IPS-NIHi7 (cell line): Measurements from ENCODE around the gene NRG3.

Source experiments
- DNase-seq: peaks from one replicate; pipeline ENCODE4 v3.0.0; 2012; ENCODE audit warnings: mixed read lengths; ENCODE audit errors: extremely low spot score

Gene NRG3

DNA sequence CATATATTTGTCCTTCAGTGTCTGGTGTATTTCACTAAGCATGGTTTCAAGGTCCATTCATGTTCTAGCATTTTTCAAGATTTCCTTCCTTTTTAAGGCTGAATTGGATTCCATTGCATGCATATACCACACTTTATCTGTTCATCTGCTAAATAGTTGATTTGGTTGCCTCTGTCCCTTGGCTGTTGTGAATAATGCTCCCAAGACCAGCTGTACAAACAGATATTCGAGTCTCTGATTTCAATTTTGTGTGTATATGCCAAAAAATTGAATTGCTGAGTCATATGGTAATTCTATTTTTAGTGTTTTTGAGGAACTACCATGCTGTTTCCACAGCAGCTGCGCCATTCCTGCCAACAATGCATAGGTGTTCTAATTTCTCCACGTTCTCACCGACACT lies 216.4 kb downstream of the NRG3 start:
- no peak for DNase-seq

DNA sequence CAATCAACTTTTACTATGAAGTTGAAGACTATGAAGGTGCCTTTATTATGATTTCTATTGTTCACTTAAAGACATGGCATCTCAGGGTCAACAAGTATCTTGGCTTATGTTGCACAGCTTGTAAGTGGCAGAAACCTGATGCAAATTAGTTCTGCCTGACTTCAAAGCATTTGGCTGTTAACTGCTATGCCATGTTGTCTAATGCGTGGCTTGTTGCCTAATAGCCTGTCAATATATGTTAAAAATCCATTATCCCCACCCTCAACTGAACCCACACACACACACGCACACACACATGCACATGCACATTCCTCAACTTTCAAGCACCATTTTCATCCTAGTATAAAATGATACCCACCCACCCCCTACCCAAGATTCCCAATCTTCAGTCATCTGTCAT lies 217.1 kb downstream of the NRG3 start:
- no peak for DNase-seq

DNA sequence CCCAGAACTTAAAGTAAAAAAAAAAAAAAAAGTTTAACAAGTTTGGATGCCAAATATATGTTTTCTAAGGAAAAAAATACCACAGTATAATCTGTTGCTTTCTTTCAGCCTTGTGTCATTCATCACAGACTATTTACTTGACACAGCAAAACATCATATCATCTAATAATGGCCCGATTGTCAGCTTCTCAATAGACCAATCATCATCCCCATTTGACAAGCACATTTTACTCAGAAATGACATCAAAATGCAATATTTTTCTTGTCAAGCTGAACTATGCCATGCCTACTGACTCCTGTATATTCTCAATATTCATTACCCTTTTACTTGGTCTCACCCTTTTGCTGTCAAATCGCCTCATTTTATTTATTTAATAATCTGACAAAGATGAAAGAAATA lies 249.7 kb downstream of the NRG3 start:
- no peak for DNase-seq

DNA sequence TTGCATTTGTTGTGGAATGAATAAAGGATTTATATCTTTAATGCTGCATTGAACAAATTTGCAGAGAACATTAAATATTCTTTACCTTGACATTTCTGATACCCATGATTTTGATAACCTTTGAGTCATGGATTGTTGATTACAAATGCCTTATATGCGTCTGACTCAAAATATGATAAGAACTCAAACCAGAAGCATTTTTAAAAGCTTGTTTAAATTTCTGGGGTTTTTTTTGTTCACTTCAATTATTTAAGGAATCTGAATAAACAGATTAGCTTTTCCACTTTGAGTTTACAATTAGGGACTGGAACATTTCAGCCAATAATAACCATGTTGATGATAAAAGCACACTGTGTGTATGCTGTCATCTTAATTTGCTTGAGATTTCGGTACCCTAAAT lies 253.5 kb downstream of the NRG3 start:
- no peak for DNase-seq

DNA sequence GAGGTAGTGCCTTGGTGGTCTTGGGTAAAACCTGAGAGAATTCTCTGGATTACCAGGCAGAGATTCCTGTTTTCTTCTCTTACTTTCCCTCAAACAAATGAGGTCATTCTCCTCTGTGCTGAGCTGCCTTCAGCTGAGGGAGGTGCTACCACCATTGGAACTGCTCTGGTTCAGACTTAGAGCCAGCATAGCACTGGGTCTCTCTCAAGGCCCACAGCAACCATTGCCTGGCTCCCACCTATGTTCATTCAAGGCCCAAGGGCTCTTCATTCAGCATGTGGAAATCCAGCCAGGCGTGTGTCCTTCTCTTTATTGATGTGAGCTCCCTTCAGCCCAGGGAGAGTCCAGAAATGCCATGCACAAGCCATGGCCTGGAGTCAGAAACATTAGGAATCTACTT lies 261.1 kb downstream of the NRG3 start:
- no peak for DNase-seq

DNA sequence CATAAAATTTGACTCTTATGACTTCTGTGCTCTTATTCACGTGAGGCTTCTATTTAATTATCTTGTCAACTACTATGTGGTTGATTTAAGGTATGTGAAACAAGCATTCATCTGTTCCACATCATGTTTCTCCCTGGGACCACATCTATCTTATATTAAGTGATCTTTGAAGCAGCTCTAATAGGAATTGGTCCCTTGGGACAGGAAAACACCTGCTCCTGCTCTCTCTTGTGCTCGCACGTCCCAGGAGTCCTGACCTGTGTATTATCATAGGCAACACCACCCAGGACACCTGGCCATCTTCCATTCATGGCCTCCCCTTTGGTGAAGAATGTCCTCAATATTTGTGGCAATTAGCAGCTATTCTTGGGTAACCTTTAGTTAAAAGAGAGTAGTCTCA lies 269.2 kb downstream of the NRG3 start:
- DNase-seq: no peak

DNA sequence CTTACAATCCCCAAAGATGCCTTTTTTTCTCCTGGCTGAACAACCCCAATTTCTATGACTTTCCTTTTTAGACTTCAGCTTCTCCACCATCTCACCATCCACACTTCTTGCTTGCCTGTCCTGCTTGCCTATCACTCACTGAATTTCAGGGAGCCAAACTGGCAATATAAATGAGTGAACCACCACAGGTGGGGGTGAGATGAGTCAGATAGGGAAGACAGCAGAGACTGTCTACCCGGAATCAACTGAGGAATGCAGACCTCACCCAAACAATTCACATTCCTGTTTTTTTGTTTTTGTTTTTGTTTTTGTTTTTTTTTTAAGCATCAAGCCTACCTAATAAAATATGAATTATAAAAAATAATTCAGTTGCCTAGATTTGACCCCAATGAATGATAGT lies 273.8 kb downstream of the NRG3 start:
- peak; percentile 22 for DNase-seq

DNA sequence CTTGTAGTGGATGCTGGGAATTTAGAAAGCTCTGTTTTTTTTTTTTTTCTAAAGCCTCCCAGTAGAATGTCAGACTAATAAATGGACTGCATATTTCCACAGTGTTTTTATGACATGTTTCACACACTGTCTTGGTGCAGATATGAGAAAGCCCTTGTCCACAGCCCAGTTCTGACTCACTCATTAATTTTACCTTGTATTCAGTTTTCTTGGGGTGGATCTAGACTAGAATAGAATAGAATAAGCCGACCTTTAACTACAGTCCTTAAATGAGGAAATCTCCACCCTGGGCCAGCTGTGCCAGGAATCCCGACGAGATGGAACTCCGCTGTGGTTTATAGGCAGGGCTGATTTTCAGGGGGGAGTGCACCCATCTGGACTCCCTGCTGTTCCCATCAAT lies 274.7 kb downstream of the NRG3 start:
- no peak for DNase-seq

DNA sequence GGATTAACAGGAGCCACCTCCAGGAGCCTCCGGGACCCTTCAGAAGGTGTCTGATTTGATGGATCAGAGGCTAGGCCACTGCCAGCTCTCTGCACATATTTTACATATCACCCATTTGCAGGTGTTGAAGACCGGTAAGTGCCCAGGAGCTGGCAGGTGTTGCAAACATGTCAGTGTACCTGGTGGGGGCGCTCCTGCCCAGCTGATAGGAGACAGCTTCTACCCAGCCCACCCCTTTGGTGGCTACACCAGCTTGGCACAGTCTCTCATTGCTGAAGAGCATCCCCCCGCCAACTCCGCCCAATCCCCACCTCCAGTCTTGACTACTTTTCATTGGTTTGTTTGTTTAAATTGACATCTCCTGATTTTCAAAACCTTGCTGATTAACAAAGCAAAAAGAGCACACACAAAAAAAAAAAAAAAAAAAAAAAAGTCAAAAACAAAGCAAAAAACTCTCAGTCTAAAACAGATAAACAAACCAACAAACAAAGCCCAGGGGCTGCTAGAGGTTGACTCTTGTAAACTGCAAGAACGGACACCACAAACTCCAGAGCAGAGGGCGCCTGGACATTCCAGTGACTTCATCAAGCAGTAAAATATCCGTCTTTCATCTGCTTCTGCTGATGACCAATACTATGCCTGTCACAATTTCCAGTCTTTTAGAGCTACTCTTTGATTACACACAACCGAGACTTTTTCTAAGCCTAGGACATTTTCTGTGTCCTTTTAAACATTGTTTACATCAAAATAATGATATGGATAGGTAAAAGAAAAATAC lies 275.3 kb downstream of the NRG3 start:
- peak; percentile 86 for DNase-seq

DNA sequence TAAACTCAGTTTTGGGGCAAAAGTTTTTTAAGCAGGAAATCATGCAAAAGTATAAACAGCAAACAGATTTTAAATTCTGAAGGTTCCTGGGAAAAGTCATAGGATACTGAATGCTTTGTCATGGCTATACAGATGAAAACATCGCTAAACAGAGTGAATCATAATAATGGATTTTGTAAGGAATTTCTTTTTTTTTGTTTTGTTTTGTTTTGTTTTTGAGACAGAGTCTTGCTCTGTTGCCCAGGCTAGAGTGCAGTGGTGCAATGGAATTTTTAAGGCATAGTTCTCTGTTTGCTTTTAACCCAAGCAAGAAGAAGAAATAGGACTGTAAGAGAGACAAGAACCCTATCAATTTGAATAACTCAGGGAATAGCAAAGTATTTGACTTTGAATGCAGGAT lies 285.3 kb downstream of the NRG3 start:
- DNase-seq: no peak

DNA sequence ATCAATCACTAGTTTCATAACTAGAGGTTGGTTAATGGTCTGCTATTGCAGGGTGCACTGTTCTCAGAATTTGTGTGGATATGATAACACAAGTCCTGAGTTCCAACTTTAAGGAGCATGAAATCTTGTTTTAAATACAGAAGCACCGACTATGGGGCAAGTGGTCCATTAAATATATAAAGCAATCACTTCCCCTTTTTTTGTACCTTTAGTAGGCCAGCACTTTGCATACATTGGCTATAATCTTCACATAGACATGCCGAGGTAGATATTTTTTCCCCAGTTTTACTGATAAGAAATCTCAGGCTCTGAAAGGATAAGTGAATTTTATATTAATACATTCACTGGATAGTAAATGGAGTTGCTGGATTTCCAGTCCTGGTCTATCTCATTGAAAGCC lies 286.3 kb downstream of the NRG3 start:
- no peak for DNase-seq

DNA sequence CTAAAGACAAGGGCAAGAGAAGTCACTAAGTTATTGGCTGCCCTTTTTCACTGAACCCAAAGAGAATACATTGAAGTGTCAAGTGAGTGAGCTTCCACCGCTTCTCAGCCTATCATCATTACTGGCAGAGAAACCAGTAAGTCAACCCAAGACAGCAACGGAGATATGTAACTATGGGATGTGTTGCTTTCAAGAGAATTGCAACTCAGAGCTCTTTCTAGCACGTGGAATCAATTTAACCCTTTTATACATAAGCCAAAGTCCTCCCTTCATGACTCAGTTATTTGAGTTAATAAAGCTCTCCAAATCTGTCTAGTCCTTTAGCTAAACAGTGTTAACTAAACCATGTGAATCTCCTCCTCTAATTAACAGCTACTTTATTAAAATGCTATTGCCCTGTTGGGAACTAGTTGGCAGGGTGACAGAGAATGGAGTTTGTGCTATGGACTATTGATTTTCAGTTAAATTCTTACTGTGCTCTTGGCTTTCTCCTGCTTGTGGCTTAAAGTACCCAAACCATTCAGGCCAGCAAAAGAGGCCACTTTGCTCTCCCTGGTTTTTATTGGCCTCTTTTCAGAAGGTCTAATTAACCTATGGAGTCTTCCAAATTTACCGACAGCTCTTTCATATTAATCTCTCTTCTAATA lies 287.7 kb downstream of the NRG3 start:
- DNase-seq: no peak

DNA sequence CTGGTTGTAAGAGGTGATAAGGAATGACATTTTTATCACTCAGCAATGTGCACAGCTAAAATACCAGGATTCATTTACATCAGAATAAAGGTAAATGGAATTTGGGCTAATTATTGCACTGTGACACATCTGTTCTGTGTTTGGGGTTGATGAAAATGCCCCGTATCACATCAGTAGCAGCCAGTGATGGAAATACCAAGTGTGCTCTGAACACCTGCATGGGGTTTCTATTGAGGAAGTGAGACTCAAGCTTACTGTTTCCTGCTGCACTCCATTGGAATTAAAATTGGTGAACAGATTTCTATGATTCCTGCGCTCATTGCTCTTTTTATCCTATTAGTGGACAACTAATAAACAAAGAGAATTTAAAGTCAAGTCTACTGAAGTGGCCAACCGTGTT lies 296.9 kb downstream of the NRG3 start:
- no peak for DNase-seq

DNA sequence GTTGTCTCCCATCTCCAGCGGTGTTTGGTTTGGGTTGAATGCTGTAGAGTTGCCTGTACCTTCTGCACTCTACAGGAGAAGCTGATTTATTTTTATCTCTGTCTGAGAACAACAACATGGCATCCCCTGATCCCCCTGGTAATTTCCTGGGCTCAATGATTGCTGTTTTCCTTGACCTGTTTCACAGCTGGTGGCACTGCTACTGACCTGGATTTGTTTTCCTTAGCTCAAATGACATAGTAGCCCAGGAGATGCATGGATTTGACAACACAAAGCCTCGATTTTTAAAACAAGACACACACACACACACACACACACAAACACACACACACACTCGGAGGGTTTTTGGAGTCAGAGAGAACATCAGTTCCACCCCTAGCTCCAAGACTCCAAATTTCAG lies 301.6 kb downstream of the NRG3 start:
- peak; percentile 7 for DNase-seq

DNA sequence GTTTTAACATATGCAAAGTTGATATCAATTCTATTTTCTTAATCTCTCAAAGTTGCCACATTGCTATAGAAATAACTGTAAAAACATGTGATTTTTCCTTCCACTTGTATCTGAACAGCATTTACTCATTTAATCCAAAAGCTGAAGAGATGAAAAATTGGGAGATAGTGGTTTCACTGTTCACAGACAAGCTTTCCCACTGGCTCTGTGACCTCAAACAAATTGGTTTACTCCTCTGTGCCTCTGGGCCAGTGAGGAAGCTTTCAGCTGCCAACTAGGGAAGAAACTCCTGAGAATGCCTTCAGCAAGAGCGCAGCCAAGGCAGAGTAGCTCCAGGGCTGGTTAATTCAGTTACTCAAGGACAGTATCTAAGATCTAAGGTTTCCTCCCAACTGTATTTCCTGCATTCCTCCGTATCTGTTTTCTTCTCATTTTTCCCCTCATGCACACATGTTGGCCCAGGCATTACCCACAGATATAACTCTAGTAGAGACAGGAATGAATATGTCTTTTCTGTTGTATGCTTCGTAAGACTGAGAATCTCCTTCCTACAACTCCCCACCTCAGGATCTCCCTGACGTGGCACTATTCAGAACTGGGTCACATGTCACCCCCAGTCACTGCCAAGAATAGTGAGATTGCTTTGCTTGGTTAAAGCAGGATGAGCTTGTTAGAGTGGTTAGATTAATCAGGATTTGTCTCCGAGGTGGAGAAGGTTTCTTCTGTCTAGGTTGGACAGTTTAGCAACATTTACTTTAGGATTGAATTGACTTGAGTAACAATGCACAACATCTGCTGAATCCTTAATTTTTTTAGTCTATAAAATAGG lies 315.7 kb downstream of the NRG3 start:
- no peak for DNase-seq

DNA sequence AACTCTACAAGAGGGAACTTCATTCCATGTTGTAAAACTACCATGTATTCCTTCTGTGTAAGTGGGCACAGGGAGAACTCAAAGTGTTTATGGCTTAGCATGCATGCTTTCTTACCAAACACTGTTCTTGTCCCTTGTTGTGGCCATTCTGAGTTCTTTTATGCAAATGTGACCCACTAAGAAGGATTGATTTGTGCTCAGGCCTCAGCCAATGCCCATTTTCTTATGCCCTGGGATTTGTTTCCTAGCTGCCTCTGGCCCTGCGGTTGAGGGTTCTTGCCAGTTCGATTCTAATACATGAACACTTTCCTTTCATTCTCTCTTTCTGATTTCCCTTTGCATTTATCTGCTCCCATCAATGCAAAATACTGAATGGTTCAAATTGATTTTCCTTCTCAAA lies 316.7 kb downstream of the NRG3 start:
- no peak for DNase-seq

DNA sequence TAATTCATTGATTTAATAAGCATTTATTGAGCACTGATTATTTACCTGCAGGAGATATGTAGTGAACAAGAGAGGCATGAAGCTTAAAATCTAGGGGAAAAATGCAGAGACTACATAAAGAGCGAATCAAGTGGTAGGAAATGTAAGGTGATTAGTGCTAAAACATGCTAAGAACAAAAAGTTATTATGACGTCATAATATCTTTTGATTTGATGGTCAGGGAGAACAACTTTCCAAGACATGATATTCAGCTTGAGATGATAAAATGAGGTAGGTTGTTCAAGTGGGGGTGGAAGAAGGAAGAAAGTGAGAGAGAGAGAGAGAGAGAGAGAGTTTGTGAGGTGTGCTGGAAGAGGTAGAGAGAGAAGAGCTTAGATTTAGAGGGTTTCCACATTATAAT lies 317.7 kb downstream of the NRG3 start:
- DNase-seq: no peak

DNA sequence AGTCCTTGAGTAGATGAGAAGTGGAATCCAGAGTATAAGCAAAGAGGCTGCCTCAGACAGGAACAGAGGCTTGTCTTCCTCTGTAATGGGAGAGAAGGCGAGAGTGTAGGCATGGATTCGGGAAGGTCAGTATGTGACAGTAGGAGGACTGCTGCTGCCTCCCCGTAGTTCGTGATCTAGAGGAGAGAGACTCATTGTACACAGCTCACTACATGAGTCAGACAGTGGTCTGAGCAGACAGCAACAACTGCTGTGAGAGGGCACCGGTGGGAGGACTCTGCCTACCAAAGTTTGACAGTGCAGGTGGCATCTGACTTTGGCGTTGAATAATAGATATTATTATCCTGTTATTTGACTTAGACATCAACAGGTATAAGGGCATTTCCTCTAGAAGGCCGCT lies 319.4 kb downstream of the NRG3 start:
- DNase-seq: no peak

DNA sequence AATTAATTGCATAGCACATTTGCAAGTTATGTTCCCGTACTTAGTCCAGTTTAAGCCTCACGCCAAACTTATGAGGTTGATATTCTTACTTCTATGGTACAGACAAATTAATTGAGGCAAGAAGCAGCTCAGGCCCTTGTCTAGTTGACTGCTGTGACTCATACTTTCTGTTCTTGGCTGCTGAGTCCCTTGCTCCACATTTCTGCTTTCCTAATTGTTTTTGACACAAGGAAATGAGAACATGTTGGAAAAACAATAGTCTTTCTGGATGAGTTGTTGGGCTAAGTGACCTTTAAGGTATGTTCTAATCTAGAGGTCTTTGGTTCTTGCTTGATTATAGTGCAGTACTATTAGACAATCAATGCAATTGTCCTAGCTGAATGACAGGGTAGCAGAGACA lies 331.8 kb downstream of the NRG3 start:
- no peak for DNase-seq

DNA sequence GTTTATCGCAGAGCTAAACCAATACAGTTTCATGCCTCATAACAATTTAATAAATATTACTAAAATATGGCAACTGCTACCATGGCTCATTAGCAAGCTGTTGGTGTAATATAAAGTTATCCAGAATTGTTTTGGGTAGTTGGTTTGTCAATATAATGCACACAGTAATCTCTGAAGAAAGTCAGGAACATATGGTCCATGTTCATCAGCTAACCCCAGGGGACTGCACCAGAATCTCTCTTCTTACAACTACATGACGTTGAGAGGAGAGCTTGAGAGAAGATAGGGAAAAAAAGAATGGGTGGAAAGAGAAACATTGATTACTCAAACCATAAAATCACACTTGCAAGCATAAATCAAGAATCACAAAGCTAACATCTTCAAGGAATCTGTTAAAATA lies 333.7 kb downstream of the NRG3 start:
- DNase-seq: no peak

DNA sequence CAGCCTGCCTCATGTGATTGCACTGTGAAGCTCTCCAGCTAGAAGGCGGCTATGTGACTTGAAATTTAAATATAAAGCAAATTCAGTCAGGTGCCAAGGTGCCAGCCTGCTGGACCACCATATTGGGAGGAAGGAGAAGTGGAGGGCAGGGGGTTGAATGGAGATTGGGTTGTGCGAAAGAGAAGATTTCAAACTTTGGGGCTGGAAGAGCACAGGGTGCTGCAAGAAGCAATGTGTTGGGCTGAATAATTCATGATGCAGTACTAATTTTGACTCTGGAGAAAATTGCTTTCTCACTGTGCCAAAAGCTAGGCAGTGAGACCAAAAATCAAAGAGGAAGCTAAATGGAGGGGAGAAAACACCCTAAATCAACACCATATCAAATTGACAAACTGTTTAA lies 335.3 kb downstream of the NRG3 start:
- DNase-seq: no peak

DNA sequence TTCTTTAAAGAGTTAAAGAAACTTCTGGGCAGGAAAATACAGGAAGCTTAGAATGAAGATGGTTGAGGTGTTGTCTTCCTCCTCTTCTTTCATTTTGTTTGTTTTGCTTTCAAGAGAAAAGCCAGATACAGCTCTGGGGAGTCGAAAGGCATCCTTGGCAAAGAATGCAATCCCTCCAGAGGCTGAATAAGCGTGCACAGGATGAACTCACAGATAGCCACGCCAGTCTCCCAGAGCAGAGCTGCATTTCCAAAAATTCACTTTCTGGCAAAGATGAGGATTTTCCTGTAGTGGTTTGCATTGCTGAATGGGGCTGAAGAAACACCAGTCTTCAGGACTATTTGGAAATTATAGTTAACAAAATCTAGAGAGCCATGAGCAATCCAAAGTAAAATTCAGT lies 336.4 kb downstream of the NRG3 start:
- DNase-seq: no peak

DNA sequence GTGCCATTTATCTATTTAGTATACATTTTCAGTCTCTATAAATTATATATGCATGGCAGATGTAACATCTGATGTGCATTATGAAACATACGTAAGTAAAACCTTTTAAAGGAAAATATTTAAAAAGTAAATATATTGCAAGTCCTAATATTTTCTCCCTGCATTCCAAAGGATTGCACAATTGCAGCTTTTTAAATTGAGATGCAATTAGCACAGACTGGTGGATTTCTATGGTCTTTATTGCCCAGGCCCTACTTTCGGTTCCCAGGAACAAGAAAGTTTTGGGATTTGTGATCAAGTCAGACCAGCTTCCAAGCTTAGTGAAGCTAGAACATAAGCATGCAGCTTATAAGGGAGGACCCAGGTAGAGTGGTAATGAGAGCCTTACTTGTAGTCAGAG lies 337.8 kb downstream of the NRG3 start:
- DNase-seq: no peak
